ENCODE data around the gene NFE2L3.

NFE2L3 gene

DNA sequence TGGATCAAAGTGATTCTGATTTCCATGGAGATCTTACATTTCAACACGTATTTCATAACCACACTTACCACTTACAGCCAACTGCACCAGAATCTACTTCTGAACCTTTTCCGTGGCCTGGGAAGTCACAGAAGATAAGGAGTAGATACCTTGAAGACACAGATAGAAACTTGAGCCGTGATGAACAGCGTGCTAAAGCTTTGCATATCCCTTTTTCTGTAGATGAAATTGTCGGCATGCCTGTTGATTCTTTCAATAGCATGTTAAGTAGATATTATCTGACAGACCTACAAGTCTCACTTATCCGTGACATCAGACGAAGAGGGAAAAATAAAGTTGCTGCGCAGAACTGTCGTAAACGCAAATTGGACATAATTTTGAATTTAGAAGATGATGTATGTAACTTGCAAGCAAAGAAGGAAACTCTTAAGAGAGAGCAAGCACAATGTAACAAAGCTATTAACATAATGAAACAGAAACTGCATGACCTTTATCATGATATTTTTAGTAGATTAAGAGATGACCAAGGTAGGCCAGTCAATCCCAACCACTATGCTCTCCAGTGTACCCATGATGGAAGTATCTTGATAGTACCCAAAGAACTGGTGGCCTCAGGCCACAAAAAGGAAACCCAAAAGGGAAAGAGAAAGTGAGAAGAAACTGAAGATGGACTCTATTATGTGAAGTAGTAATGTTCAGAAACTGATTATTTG is 33.3 kb downstream of the NFE2L3 start:
- in situ Hi-C loops (cut with MboI; ENCODE audit: low sequenced_read_pairs): no loop called here

DNA sequence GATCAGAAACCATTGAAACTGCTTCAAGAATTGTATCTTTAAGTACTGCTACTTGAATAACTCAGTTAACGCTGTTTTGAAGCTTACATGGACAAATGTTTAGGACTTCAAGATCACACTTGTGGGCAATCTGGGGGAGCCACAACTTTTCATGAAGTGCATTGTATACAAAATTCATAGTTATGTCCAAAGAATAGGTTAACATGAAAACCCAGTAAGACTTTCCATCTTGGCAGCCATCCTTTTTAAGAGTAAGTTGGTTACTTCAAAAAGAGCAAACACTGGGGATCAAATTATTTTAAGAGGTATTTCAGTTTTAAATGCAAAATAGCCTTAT is 33.8 kb downstream of the NFE2L3 start:
- in situ Hi-C loops (cut with MboI; ENCODE audit: low sequenced_read_pairs): no loop called here

DNA sequence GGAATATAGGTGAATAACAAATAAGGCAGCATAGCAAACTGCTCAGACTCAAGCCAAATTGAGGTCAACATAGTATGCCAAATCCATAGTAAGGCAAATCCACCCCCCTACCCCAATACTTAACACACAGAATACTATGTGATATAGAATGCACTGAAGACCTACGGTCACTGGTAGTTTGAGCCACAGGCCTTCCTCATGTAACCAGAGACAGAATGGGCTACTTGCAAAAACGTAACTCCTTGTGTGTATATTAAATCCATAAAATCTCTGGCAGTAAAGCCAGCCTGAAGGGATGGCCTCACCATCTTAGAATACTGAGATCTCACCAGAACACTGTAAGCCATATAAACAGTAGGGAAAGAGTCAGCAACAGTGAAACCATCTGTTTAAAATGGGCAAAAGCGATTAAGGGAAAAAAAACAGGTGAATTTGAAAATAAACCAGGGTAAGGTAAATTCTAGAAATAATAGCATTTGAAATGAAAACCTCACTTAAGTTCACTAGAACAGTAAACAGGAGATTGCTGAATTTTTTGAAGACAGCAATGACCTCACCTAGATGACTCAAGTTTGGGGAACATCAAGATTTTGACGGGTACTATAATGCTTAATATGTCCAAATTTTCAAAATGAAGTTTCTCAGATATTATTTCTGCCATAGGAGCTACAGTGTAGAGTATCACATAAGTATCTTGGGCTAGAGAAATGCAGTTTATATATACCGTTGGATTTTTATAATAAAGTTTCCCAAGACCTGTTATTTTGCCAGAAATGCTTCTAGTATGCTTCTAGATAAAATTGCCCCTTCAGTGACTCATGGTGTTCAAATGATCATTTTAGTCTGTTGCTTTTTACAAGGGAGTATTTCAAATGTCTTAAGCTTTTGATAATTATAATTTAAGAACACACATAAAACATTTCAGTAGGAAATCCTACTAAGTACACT is 34.6 kb downstream of the NFE2L3 start:
- in situ Hi-C loops (cut with MboI; ENCODE audit: low sequenced_read_pairs): no loop called here

DNA sequence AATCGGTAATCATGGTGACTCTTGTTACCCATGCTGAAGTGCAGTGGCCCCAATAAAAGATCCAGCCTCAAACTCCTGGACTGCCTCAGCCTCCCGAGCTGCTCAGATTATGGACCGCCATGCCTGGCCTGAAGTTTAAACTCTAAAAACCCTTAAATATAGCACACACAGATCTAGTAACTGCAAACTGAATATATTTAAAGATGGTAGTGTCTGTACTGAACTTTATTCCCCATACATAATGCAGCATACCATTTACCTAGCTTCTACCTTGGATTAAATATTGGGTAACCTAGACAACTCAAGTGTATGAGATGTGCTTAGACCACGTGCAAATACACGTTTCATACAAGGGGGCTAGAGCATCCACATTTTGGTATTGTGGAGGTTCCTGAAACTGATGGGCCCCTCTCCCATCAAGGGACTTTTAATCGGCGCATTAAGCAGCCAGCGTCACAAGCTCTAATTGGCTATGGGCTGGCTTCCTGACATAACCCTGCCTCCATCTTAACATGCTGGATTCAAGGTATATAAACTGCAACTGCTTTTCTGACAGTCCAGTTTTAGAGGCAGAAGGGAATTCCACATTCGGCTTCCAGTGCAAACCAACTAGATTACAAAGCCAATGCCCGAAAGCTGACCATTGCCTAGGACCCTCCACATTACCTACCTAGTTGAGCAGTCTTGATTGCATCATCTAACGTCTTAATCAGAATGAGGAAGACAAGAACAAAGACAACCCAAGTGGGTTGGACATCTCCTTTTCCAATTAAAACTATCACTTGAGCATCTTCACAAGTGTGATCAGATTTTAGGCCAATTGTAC is 35.6 kb downstream of the NFE2L3 start:
- in situ Hi-C loops (cut with MboI; ENCODE audit: low sequenced_read_pairs): no loop called here

DNA sequence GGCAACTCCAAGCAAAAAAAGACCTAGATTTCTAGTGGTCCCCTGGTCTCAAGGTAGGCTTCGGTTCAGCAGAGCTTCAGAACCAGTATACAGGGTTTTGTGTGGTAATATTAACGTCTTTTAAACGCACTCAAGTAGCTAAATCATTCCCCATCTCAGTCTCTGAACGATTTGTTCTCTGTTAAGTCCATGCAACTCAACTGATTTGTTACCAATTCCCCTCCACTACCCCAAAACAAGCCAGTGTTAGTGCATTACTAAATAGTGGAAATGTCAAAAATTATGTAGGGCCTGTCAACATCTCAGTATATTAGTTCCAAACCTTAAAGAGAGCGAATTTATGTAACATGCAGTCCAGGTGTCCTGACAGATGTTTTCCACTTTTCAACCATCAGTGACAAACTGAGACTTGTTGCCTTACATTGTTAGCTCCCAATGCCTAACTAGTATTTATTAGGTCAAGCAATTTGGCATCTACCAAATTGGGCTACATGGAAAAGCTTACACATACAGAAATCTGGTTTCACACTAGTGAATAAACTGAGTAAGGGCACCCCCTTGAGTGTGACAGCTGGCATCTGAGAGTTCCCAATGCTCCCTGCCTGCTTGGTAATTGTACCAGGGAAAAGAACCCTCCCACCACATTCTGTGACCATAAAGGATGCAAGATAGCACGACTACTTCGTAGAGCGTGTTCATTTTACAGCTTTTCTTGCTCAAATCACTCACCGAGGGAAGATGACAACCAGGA is 36.4 kb downstream of the NFE2L3 start:
- in situ Hi-C loops (cut with MboI; ENCODE audit: low sequenced_read_pairs): no loop called here

DNA sequence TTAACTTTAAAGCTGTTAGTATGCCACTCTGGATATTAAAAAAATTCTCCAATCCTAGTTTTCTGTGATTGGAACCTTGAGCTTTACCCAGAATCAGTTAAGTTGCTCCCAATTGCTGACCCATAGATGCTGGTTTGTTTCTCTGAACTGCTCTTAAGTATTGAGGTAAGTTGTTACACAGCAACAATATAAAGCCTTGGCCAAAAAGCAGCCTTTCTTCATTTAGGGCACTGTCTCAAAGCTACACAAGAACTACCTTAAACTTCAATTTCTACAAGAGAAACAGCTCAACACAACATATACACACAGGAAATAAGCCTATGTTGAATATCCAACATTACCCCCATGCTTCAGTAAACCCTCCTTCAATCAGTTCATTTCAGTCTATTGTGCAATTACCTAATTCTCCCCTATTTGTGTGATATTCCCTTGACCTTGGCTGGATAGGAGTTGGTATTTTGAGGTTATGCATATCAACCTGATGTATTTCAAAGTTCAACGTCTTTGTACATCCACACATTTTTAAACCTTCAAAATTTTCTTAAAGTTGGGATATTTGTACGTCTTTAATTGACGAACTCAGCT is 37.1 kb downstream of the NFE2L3 start:
- in situ Hi-C loops (cut with MboI; ENCODE audit: low sequenced_read_pairs): no loop called here

DNA sequence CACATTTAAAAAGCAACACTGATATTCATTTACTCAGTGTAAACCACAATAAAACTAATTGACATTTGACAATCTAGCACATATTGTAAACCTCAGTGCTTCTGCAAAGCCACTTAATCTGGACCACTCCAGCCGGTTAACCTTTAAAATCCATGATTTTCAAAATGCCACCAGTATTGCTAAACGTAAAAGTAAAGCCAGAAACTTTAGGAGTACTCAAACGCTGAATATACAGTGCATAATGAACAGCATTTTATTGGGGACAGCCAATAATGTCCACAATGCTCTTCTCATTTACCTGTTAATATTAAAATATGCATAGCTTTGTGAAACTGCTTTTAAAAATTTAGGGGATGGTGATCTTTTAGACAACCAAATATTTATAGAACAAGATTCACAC is 37.7 kb downstream of the NFE2L3 start:
- in situ Hi-C loops (cut with MboI; ENCODE audit: low sequenced_read_pairs): loop anchor here (10.0 kb wide), 1 partner anchor 95 kb away; no protein-coding TSS in a partner anchor

DNA sequence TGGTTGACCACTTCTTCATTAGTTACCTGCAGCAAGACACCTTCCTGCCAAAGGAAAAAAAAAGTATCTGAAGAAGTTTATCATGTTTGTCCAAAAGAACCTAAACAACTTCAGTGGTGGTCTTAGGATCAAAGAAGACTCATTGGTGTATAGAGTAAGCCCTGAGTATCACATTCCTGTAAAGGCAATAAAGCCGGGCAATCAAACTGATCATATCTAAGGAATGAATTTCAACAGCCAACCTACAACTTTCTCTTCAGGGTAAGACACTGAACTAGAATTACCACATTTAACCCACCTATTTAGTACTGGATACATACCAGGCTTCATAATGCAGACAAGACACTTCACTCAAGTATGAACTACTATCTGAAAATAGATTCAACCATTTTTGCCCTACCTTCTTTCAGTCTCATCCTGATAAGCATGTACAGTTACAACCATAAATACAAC is 38.4 kb downstream of the NFE2L3 start:
- in situ Hi-C loops (cut with MboI; ENCODE audit: low sequenced_read_pairs): loop anchor here (10.0 kb wide), 1 partner anchor 96 kb away; no protein-coding TSS in a partner anchor

DNA sequence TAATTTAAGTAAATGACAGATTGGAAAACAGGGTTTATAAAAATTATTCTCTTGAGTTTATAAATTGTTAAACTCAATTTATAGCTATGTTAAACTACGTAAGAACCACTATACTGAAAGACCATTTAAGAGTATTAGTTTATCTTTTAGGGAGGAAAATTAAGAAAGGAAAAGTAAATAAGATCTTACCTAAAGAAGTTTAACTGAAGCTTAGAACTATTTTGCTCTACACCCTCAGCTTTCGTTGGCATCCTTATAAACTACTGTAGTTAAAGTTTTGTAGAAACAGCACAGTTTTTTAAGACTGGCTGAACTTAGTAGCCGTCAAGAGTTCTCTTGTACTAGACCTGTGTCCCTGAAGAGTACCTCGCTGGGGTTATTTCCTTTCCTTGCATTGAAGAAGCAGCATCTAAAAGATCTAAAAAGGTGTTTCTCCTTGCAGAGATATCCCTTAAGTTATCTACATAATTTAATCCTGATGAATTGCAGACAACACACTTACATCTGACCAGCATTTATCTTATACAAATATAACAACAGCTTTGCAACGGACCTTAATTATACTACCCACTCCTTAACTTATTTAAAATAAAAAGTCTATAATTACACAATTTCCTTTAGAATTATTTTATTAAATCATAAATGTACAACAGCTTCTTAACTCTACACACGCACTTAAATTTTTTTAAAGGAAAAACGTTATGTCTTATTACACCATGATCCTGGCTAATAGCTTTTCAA is 39.4 kb downstream of the NFE2L3 start:
- in situ Hi-C loops (cut with MboI; ENCODE audit: low sequenced_read_pairs): loop anchor here (10.0 kb wide), 1 partner anchor 97 kb away; no protein-coding TSS in a partner anchor

DNA sequence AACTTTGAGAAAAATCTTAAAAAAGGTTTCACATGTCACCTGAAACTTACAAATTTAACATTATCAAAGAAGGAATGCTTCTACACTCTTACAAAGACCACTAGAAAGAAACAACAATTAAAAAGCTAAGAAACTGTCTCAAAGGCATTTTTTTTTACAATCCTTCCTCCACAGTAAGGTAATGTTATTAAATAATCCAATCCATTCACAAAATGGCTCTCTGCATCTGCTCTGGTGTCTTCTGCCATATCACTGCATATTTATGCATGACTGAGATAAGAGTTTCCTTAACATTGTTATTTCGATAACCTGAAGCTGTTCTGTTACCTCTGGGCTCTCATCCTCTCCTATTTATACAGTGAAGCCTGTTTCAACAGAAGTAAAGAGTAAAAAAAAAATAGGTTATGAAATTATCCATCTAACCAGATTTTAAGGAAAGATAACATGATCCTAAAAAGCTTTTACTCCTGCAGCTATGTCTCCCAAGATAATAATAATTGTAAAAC is 40.0 kb downstream of the NFE2L3 start:
- in situ Hi-C loops (cut with MboI; ENCODE audit: low sequenced_read_pairs): loop anchor here (10.0 kb wide), 1 partner anchor 97 kb away; no protein-coding TSS in a partner anchor

DNA sequence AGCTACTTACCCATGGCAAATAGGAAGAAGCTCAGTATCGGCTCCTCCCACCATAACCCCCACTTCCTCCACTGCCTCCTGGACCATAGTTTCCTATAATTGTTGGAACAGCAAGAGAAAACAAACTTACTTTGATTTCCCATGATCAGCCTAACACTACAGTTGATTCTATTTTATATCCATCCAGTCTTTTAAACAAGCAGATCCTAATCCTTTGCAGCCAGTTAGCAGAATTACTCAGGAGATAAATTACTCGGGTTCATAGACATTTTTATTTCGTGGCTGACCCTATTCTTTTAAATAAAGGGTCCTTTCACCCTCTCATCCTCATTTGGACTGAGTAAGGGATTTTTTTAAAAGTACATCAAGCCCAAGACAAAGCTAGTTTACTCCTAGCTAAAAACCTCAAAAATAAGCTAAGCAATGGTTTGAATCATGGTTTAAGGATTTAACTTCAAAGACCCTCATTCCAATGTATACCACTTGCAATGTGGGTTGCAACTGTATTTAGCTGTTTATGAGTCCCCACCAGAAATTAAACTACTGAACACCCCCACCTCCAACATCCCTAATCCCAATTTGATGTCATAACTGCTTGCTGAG is 40.6 kb downstream of the NFE2L3 start:
- in situ Hi-C loops (cut with MboI; ENCODE audit: low sequenced_read_pairs): loop anchor here (10.0 kb wide), 1 partner anchor 98 kb away; no protein-coding TSS in a partner anchor

DNA sequence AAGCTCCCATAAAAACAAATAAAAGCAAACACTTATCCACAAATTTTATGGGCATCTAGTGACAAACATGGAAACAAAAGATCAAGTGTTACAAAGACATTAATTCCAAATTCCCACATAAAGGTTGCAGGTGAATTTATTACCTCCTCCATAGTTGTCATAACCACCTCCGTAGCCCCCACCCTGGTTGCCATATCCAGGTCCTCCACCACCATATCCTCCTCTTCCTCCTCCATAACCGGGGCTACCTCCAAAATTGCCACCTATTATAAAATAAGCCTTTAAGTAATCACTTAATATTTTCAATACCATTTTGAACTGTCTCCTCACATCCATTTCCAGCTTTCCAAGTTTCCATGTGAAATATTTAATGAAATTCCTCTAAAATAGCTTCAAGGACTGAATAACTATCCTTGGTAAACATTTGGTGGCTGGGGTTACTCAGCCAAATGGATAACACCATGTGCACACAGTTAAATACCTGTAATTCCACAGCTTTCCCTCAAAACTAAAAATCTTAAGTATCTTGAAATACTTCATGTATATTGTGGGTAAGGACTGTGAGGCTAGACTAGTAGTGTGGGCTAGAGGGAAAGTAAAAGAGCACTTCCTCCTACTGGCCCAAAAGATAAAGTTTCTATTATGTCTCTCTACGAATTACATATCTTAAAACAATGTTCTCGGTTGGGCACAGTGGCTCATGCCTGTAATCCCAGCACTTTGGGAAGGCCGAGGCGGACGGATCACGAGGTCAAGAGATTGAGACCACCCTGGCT is 41.6 kb downstream of the NFE2L3 start:
- in situ Hi-C loops (cut with MboI; ENCODE audit: low sequenced_read_pairs): loop anchor here (10.0 kb wide), 1 partner anchor 99 kb away; no protein-coding TSS in a partner anchor

DNA sequence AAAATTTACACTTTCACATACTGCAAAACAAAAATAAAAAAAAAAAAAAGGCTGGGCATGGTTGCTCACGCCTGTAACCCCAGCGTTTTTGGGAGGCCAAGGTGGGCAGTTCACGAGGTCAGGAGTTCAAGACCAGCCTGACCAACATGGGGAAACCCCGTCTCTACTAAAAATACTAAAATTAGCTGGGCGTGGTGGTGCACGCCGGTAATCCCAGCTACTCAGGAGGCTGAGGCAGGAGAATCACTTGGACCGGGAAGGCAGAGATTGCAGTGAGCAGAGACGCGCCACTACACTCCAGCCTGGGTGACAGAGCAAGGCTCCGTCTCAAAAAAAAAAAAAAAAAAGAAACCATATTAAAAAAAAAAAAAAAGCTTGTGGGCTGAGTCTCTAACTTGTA is 42.8 kb downstream of the NFE2L3 start:
- in situ Hi-C loops (cut with MboI; ENCODE audit: low sequenced_read_pairs): loop anchor here (10.0 kb wide), 1 partner anchor 100 kb away; no protein-coding TSS in a partner anchor

DNA sequence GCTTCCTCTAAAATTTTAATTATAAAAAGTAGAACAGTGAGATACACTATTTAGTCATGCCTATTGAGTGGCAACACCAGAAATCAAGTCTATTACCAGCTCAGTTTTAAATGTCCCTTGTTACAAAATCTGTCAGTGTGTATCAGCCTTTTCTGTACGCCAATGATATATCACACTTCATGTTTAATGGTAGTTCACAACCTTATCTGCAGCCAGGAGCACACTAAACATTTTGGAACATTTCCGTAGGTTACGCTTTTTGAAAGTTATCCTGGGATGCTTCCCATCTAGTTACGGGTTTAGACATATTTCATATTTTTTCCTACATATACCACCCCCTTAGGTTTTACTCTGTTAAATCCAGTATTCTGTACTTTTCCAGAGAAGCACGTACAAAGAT is 43.2 kb downstream of the NFE2L3 start:
- in situ Hi-C loops (cut with MboI; ENCODE audit: low sequenced_read_pairs): loop anchor here (10.0 kb wide), 1 partner anchor 100 kb away; no protein-coding TSS in a partner anchor

DNA sequence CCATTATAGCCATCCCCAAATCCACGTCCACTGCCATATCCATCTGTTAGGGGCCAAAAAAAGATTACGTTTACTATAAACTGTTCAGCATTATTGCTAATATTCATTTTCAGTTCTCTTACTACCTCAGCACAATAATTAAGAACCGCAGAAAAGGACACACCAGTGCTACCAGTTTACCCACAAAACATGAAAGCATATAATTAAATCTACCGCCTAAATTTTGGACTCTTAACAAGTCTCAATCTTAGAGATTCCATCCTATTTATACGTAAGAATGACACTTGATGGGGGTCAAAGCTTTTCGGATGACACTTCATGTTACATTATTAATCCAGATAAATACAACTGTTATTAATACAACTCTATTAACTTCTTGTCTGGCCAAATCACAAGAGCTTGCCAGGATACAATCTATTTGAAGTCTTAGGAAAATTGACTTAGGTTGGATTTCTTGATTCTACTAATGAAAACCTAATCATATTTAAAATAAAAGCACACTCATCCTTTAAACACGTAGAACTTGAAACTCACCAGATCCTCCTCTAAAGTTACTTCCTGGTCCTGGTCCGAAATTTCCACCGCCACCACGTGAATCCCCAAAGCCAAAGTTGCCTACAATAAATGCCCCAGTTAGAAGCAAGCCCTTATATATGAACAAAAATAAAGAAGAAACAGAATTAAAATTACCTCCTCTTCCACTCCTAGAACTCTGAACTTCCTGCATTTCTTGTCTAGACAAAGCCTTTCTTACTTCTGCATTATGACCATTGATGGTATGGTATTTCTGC is 44.1 kb downstream of the NFE2L3 start:
- in situ Hi-C loops (cut with MboI; ENCODE audit: low sequenced_read_pairs): loop anchor here (10.0 kb wide), 1 partner anchor 101 kb away; no protein-coding TSS in a partner anchor

Measured in HL-60/S4 (cell line).